Smooth muscle cell (in vitro differentiated cells): ENCODE measurements around the gene GPR132. TPM values are rescaled to one million over a fixed set of nuclear protein-coding genes. Genes with fewer than 3 reads are reported as not detected.

Experiments used
- DNase-seq: peaks from one replicate; lab custom pipeline; 2025; ENCODE audit not compliant: unreplicated experiment; lab: John Stamatoyannopoulos, UW
- H2AFZ ChIP-seq: fragments of 200-600 bp; sonication (generic); 2 replicates; pipeline ENCODE4 v1.6.0; 2016; ENCODE audit warnings: antibody characterized with exemption, low read depth, mild to moderate bottlenecking
- H3F3A ChIP-seq: fragments of 200-600 bp; sonication (generic); 2 replicates; pipeline ENCODE4 v1.6.0; 2017; ENCODE audit warnings: antibody characterized with exemption, low read depth
- H3K27ac ChIP-seq: fragments of 200-600 bp; sonication (generic); 2 replicates; pipeline ENCODE4 v1.5.1; 2016; ENCODE audit warnings: low read depth, mild to moderate bottlenecking
- H3K27me3 ChIP-seq: fragments of 200-600 bp; sonication (generic); 2 replicates; pipeline ENCODE4 v1.6.1; 2016; ENCODE audit warnings: low read depth, mild to moderate bottlenecking
- H3K36me3 ChIP-seq: fragments of 200-600 bp; sonication (generic); 2 replicates; pipeline ENCODE4 v1.5.1; 2016; ENCODE audit warnings: low read depth
- H3K4me1 ChIP-seq: fragments of 200-600 bp; sonication (generic); 2 replicates; pipeline ENCODE4 v1.5.1; 2016; ENCODE audit warnings: low read depth
- H3K4me2 ChIP-seq: fragments of 200-600 bp; sonication (generic); 2 replicates; pipeline ENCODE4 v1.6.0; 2016; ENCODE audit warnings: mild to moderate bottlenecking
- H3K4me3 ChIP-seq: fragments of 200-600 bp; sonication (generic); 2 replicates; pipeline ENCODE4 v1.5.1; 2016; ENCODE audit warnings: mild to moderate bottlenecking
- H3K79me2 ChIP-seq: fragments of 200-600 bp; sonication (generic); 2 replicates; pipeline ENCODE4 v1.6.0; 2016; ENCODE audit warnings: low read depth, mild to moderate bottlenecking
- H3K9ac ChIP-seq: fragments of 200-600 bp; sonication (generic); 2 replicates; pipeline ENCODE4 v1.6.0; 2016; ENCODE audit warnings: low read depth
- H3K9me3 ChIP-seq: fragments of 200-600 bp; sonication (generic); replicated peaks from 2 replicates; pipeline ENCODE4 v1.5.1; 2016; ENCODE audit warnings: low read depth
- H4K20me1 ChIP-seq: fragments of 200-600 bp; sonication (generic); 2 replicates; pipeline ENCODE4 v1.6.0; 2016; ENCODE audit warnings: low read depth
- CTCF ChIP-seq: fragments of 200-600 bp; sonication (generic); IDR thresholded peaks from 2 replicates; pipeline ENCODE4 v1.5.1; 2017; ENCODE audit warnings: borderline replicate concordance, mild to moderate bottlenecking, antibody characterized with exemption; ENCODE audit not compliant: insufficient read depth, poor library complexity, severe bottlenecking
- WGBS: methylation state at CpG from one replicate; pipeline ENCODE4 v1.1.7; 2016; ENCODE audit warnings: low lambda C conversion rate; 5-methylcytosine and 5-hydroxymethylcytosine counted together
- polyA plus RNA-seq: library from polyadenylated mRNA; unstranded; fragments of >200 nt; fragmentation: Nextera tagmentation; extraction: Ambion mirVana; gene quantifications from 2 replicates; pipeline ENCODE4 v1.2.1, GENCODE V29; 2016
- total RNA-seq: library from RNA; depleted of rRNA; stranded (reverse); fragments of >200 nt; gene quantifications from 2 replicates; pipeline ENCODE4 v1.2.3, GENCODE V29; 2014

GPR132 gene
- total and polyA plus RNA-seq, 2 experiments from 2014 or later, result 0.18 to 0.62 TPM

DNA sequence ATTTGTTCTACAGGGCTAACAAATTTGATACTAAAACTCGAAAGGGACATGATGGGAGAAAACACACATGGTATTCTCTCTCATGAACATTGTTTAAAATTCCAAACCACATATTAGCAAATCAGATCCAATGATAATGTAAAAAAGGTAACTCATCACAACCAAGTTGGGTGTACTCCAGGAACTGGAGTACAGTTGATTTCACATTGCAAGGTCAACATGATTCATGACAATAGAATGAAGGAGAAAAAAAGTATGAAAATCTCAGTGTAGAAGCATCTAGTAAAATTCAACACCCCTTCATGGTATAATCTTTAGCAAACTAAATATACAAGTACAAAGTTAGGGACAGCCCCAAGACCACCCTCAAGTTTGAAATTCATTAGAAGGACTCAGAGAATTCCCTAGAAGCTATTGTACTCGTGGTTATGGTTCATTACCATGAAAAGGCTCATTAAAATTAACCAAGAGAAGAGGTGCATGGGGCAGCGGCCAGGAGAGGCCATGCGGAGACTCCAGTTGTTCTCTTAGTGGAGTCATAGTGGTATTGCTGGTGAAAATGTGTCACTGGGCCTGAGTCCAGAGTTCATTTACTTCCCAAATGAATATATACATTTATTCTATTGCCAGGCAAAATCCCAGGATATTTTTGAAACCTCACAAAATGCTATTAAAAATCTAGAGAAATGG is 41.3 kb downstream of the GPR132 start:
- Histone ChIP-seq H3K36me3 (no peaks in the 10 kb centered on the region), H4K20me1 (peaks cover 10% of the 10 kb centered on the region), H3K27ac (peak overlapping the region; percentile 89), H3K27me3 (no peaks in the 10 kb centered on the region), H3K4me1 (peaks cover 18% of the 10 kb centered on the region), H3K9ac (peak overlapping the region; percentile 66), H3K4me3 (no peak overlapping the region), H3K9me3 (no peaks in the 10 kb centered on the region), H3F3A (peaks cover 30% of the 10 kb centered on the region), H2AFZ (no peak overlapping the region), H3K4me2 (peak overlapping the region; percentile 36), H3K79me2 (peaks cover 21% of the 10 kb centered on the region)
- no peak for DNase-seq
- TF ChIP-seq CTCF, result no peak
- WGBS, result 75% methylated on average over 4 of the region's 4 CpGs

DNA sequence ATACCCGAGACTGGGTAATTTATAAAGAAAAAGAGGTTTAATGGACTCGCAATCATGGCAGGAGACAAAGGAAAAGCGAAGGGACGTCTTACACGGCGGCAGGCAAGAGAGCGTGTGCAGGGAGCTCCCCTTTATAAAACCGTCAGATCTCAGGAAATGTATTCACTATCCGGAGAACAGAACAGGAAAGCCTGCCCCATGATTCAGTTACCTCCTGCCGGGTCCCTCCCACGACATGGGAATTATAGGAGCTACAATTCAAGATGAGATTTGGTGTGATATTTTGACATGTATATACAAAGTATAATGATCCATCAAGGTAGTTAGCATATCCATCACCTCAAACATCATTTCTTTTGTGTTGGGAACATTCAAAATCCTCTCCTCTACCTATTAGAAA is 42.1 kb downstream of the GPR132 start:
- peak overlapping the region; percentile 89 for H3K27ac ChIP-seq
- no peak overlapping the region for H3K4me2 ChIP-seq
- no peak for DNase-seq
- TF ChIP-seq CTCF, result no peak
- H4K20me1 ChIP-seq, result peaks cover 18% of the 10 kb centered on the region
- H3K4me1 ChIP-seq, result peaks cover 26% of the 10 kb centered on the region
- H3K36me3 ChIP-seq, result no peaks in the 10 kb centered on the region
- 80% methylated on average over 11 of the region's 11 CpGs for WGBS
- no peak overlapping the region for H3K4me3 ChIP-seq
- no peaks in the 10 kb centered on the region for H3K27me3 ChIP-seq
- H2AFZ ChIP-seq, result no peak overlapping the region
- no peak overlapping the region for H3K9ac ChIP-seq
- H3K9me3 ChIP-seq, result no peaks in the 10 kb centered on the region
- H3K79me2 ChIP-seq, result peaks cover 29% of the 10 kb centered on the region
- H3F3A ChIP-seq, result peaks cover 30% of the 10 kb centered on the region

DNA sequence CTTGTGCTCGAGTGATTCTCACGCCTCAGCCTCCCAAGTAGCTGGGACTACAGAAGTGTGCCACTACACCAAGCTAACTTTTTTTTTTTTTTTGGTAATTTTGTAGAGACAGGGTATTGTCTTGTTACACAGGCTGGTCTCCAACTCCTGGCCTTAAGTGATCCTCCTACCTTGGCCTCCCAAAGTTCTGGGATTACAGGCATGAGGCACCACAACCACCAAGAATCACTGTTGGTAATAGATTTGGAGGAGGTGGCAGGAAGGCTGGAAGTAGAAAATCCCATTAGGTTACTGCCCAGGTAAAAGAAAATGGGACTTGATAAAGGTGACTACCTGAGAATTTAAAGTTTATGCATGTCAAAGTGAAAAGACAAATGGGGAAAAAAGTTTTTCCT is 43.0 kb downstream of the GPR132 start:
- Histone ChIP-seq H3K9ac (peak overlapping the region; percentile 80), H3K4me1 (peaks cover 31% of the 10 kb centered on the region), H3K27ac (no peak overlapping the region), H3K79me2 (peaks cover 38% of the 10 kb centered on the region), H3K27me3 (no peaks in the 10 kb centered on the region), H3K36me3 (no peaks in the 10 kb centered on the region), H3K4me3 (peak overlapping the region; percentile 77), H2AFZ (no peak overlapping the region), H4K20me1 (peaks cover 26% of the 10 kb centered on the region), H3K9me3 (no peaks in the 10 kb centered on the region), H3K4me2 (peak overlapping the region; percentile 100), H3F3A (peaks cover 30% of the 10 kb centered on the region)
- TF ChIP-seq CTCF, result no peak
- no peak for DNase-seq
- 91% methylated on average over 2 of the region's 2 CpGs for WGBS

DNA sequence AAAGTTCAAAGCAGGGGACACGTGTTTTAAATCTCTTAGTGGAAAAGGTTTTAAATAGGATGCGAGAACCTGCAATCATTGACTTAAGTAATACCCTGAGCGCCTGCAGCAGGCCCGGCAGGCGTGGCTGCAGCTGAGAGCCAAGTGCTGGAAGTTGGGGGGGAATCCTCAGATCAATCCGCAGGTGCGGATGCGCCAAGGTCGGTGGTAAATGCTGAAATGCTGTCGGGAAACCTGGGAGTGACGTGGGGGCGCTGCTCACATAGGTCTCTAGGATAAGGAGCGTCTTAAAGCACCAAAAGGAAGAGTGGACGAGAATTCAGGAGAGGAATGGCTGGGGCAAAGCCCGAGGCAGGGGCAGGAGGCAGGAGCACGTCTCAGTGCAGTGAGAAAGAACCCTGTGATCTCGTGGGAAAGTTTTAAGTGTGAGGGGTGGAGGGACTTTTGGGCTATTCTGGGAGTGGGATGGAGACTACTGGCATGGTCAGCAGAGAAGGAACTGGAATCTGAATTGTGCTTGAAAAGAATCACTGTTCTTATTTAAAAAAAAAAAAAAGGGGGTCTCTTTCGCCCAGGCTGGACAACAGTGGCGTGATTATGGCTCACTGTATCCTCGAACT is 43.5 kb downstream of the GPR132 start:
- H3K4me3 ChIP-seq, result peak overlapping the region; percentile 77
- no peak for TF ChIP-seq CTCF
- H3K36me3 ChIP-seq, result no peaks in the 10 kb centered on the region
- H4K20me1 ChIP-seq, result peaks cover 32% of the 10 kb centered on the region
- no peaks in the 10 kb centered on the region for H3K9me3 ChIP-seq
- peak overlapping the region; percentile 81 for H2AFZ ChIP-seq
- H3K79me2 ChIP-seq, result peaks cover 43% of the 10 kb centered on the region
- DNase-seq, result no peak
- H3F3A ChIP-seq, result peaks cover 30% of the 10 kb centered on the region
- H3K9ac ChIP-seq, result peak overlapping the region; percentile 80
- H3K27ac ChIP-seq, result peak overlapping the region; percentile 87
- 15% methylated on average over 20 of the region's 20 CpGs for WGBS
- H3K27me3 ChIP-seq, result no peaks in the 10 kb centered on the region
- peak overlapping the region; percentile 100 for H3K4me2 ChIP-seq
- peaks cover 31% of the 10 kb centered on the region for H3K4me1 ChIP-seq
